Endometrial microvascular endothelial cells (primary cell): ENCODE data around the gene TM4SF18. TPM values are rescaled to one million over a fixed set of nuclear protein-coding genes. Genes with fewer than 3 reads are reported as not detected.
"Not testable (repeated sequence)": the region's sequence is repeated elsewhere in the genome, so short reads cannot be mapped to it uniquely, and the experiment has no call there.

Experiments
- in situ Hi-C: cut with HindIII; loops from 2 replicates; pipeline ENCODE4 v1.10.0; 2017; ENCODE audit warnings: low sequenced_read_pairs, low pct_unique_long_range_greater_than_20kb; ENCODE audit errors: inconsistent ontology term
- total RNA-seq: library from RNA; depleted of rRNA; stranded (reverse); fragments of >200 nt; gene quantifications from one replicate; pipeline ENCODE4 v1.2.3, GENCODE V29; 2015; ENCODE audit errors: inconsistent ontology term

Gene TM4SF18
- total RNA-seq, 1 donor from 2014 or later: 119 TPM

DNA sequence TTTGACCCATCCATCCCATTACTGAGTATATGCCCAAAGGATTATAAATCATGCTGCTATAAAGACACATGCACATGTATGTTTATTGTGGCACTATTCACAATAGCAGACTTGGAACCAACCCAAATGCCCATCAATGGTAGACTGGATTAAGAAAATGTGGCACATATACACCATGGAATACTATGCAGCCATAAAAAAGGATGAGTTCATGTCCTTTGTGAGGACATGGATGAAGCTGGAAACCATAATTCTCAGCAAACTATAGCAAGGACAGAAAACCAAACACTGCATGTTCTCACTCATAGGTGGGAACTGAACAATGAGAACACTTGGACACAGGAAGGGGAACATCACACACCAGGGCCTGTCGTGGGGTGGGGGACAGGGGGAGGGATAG lies 4.0 kb upstream of the TM4SF18 start:
- in situ Hi-C loops: not testable (repeated sequence)

DNA sequence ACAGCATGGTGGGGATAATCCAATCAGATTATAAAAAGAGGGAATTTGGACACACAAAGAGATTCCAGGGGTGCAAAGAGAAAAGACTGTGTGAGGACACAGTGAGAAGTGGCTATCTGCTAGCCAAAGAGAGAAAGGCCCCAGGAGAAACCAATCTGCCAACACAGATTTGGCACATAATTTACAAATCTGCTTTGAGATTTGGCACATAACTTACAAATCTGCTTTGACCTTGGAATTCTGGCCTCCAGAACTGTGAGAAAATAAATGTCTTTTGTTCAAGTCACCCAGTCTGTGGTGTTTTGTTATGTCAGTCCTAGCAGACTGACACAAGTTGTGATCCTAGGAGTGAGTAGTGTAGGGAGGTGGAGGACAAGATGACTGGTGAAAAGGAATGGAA lies 3.5 kb upstream of the TM4SF18 start:
- in situ Hi-C loops: no loop called here

DNA sequence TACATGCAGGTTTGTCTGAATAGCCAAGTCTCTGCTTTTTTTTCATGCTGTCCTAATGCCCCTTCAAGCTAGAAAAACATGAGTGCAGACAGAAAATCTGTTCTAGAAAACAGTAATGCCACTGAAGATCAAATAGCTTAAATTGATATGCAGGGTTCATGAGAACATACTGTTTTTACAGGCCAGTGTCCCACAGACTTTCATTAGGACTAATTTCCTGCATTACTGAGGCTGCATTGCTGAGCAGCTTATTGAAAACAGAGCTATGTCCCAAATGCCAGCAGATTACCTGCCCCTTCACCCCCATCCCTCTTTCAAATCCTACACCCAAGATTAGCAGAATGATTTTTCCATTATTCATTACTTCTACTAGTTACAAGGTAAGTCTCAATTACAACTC lies 665 bp downstream of the TM4SF18 start:
- in situ Hi-C loops: no loop called here

DNA sequence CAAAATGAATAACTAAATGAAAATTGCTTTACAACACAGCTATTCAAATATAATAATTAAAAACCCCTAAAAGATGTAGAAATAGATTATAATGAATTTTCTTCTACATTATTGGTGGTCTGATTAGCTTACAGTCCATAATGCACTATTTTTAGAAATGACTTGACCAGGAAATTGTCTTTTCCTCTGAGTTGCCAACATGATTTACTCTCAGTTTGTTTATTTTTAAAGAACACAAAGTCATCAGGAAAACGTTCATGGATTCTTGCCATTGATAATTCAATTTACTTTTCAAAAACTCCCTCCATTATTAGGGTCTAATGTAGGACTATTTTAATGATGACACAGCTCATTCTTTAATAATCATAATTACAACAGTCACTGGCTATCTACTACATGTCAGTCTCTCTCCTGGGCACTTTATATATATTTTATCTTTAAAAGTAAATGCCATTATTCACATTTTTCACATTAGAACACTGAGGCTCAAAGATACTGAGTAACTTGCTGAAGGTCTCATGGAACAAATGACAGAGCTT lies 1.1 kb downstream of the TM4SF18 start:
- in situ Hi-C loops: no loop called here

- in situ Hi-C loops: no loop called here
Measured at GRCh38 chr3:149331396-149331795, 2.0 kb downstream of the TM4SF18 start.

- in situ Hi-C loops: no loop called here
Measured at GRCh38 chr3:149330609-149331331, 2.7 kb downstream of the TM4SF18 start.

DNA sequence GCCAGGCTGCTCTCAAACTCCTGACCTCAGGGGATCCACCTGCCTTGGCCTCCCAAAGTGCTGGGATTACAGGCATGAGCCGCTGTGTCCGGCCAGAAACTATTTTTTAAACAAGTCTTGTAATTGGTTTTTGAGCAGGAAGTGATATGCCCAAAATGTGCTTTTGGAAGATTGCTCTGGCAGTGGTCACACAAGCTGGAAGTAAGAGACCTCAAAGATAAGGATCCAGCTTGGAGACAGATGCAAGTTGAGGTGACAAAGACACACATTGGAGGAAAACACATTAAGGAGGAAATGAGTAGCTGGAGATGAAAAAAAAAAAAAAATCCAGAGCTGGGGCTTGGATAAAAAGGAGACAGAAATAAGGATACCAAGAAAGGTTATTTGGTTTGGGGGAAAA lies 6.3 kb downstream of the TM4SF18 start:
- in situ Hi-C loops: no loop called here

GRCh38 chr3:149325581-149325980 lies 7.9 kb downstream of the TM4SF18 start:
- in situ Hi-C loops: no loop called here

- in situ Hi-C loops: no loop called here
Measured at GRCh38 chr3:149324332-149324731, 9.1 kb downstream of the TM4SF18 start.

DNA sequence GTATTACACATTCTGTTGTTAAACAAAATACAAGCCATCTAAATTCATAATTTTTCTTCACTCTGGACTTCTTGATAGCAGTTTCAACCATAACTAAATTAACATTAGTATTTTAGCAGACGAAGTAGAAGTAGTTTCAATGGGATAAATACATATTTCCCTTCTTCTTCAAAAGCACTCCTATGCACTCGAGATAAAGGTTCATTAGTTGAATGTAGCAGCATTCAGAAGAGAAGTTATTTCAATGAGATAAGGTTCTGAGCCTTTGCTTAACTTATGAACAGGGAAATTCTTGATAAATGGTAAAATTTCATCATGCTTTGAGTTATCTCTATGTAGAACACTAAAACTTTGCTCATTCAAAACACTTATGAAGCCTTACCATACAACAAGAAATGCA lies 11.8 kb downstream of the TM4SF18 start:
- in situ Hi-C loops: no loop called here

DNA sequence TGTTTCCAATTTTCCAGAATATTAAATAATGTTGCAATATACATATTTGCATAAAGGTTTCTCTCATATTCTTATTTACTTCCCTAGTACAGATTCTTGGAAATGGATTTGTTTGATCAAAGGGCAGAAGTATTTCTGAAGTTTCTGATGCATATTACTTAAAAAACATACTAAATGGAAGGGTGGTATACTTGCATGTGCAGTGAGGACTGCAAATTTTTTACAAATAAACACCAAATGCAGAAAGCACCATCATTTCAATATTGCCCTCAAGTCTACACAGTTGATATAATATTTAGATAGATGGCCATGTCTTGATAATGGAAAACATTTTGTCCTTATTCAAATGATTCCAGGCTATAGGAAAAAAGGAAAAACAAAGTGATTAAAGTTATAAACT lies 12.3 kb downstream of the TM4SF18 start:
- in situ Hi-C loops: no loop called here

GRCh38 chr3:149319750-149320149 lies 13.7 kb downstream of the TM4SF18 start:
- in situ Hi-C loops: no loop called here

DNA sequence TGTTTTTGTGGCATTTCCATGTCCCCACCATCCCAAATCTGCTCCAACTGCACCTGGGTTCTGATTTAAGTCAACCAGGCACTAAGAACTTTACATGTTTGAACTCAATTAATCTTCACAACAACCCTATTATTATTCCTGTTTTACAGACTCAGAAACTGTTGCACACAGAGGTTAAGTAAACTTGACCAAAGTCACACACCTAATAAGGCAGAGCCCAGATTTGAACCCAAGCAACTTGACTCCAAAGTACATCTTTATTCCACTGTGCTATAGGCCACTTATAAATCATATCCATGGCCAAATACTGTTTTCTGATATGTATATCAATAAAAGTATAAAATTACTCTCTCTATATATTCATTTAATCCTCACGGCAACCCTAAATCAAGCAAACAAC lies 16.4 kb downstream of the TM4SF18 start:
- in situ Hi-C loops: no loop called here

GRCh38 chr3:149316437-149316836 lies 17.0 kb downstream of the TM4SF18 start:
- in situ Hi-C loops: no loop called here

GRCh38 chr3:149315694-149316093 lies 17.7 kb downstream of the TM4SF18 start:
- in situ Hi-C loops: no loop called here

DNA sequence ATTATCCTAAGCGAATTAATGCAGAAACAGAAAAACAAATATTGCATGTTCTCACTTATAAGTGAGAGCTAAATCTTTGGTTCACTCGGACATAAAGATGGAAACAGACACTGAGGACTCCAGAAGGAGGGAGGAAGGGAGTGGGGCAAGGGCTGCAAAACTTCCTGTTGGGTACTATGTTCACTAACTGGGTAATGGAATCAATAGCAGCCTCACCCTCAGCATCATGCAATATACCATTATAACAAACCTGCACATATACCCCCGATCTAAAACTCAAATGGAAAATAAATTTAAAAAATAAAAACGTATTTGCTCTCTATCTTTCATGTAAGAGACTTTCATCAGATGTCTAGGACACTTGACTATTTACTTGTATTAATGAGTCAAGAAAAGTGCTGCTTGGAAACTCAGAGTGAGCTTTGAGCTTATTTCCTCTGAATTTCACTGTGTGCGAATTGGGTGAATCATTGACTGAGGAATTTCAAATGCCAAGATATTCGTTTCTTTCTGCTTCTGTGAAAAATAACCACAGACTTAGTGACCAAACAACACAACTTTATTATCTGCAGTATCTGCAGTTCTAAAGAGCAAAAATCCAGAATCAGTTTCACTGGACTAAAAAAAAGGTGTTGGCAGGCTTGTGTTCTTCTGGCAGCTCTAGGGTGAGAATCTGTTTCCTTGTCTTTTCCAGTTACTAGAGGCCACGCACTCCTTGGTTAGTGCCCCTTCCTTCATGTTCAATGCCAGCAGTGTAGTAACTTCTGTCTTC lies 18.4 kb downstream of the TM4SF18 start:
- in situ Hi-C loops: no loop called here

GRCh38 chr3:149313542-149313941 lies 19.9 kb downstream of the TM4SF18 start:
- in situ Hi-C loops: no loop called here

- in situ Hi-C loops: no loop called here
Measured at GRCh38 chr3:149310796-149311534, 22.5 kb downstream of the TM4SF18 start.

DNA sequence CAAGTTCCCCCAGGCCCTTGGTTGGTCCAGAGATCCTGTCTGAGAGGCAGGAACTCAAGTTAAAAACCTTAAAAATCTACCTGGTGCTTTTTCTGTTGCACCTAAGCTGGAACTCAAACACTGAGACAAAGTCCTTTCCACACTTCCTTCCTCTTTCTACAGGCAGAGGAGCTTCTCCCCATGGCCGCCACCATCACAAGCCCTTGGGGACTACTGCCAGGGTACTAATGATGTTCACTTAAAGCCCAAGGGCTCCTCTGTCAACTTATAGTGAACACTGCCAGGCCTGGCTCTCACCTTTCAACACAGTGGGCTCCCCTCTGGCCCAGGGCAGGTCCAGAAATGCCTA lies 26.0 kb downstream of the TM4SF18 start:
- in situ Hi-C loops: no loop called here
